Measurements from ENCODE around the gene DMAP1. TPM values are rescaled to one million over a fixed set of nuclear protein-coding genes. Genes with fewer than 3 reads are reported as not detected.

The DMAP1 gene
- total and polyA plus RNA-seq, 2 of the 8 experiments (the other 6 are each of a cell fraction or from before 2014, with no cell fraction given) = 36.4 to 42.4 TPM

- peak overlapping the region; percentile 98 to 99 for H3K4me2 ChIP-seq (ENCODE audit: insufficient read depth in 1 of 2, low read depth in 2 of 2, low read length in 2 of 2)
- H3K9ac ChIP-seq (replicated peaks in 1 of 4; ENCODE audit: extremely low read depth in 1 of 4, low read depth in 3 of 4, low read length in 3 of 4) = peak overlapping the region in 1 of 4 experiments; percentile 69; a peak in 1 of 7 replicates
- H4K91ac ChIP-seq (replicated peaks; ENCODE audit: insufficient read length, low read length) = no peak overlapping the region
- peak overlapping the region; percentile 82; the same call in 1 of the 2 replicates for H4K8ac ChIP-seq (ENCODE audit: extremely low read depth, insufficient read depth, low read length)
- 0 out of 2 replicates have a peak overlapping the region, but pooled peaks have one; percentile 33 for H2BK15ac ChIP-seq (ENCODE audit: low read length)
- no peak overlapping the region for H3K23ac ChIP-seq (ENCODE audit: insufficient read length)
- H3K79me2 ChIP-seq (ENCODE audit: control insufficient read depth in 1 of 2, insufficient read depth in 2 of 2, low read length in 2 of 2) = peaks cover 0 to 6% of the 10 kb centered on the region in 2 experiments; a peak in 1 of 4 replicates
- H2BK120ac ChIP-seq (replicated peaks; ENCODE audit: low read depth, low read length) = no peak overlapping the region
- peaks cover 8% of the 10 kb centered on the region for H3K23me2 ChIP-seq (ENCODE audit: low read depth, low read length)
- H3K4me1 ChIP-seq (replicated peaks in 1 of 4; ENCODE audit: control insufficient read depth in 3 of 4, insufficient read depth in 4 of 4, low read length in 3 of 4) = peaks cover 0 to 7% (median 2%) of the 10 kb centered on the region in 4 experiments; a peak in 3 of 7 replicates
- CTCF ChIA-PET (ENCODE audit: partially characterized antibody) = interaction anchor here (0.6 to 18.7 kb wide), 13 partner anchors 9 to 441 kb away, joined by 3 to 250 read pairs (median 4); no protein-coding TSS in a partner anchor
- WGBS, 2 experiments (ENCODE audit: extremely low coverage in 1 of 2, insufficient coverage in 1 of 2, insufficient read length in 1 of 2, insufficient replicate concordance in 2 of 2, low coverage in 1 of 2, low lambda C conversion rate in 2 of 2, missing lambda C conversion rate in 1 of 2) = 71% methylated on average over 9 of the region's 9 CpGs; no CpG with 5 or more reads in 1 of the 2 experiments
- H2BK12ac ChIP-seq (ENCODE audit: low read depth, low read length) = 0 out of 2 replicates have a peak overlapping the region, but pooled peaks have one; percentile 18
- peaks cover 0 to 10% (median 5%) of the 10 kb centered on the region in 4 experiments; a peak in 7 of 8 replicates for H3K36me3 ChIP-seq (ENCODE audit: control insufficient read depth in 2 of 4, insufficient read depth in 4 of 4, low read length in 3 of 4)
- no peak for DNase-seq (ENCODE audit: low read depth in 1 of 2, low spot score in 2 of 2)
- no peak overlapping the region for H4K5ac ChIP-seq (ENCODE audit: insufficient read length, low read depth, low read length)
- H2BK5ac ChIP-seq (ENCODE audit: low read depth, low read length) = no peak overlapping the region
- POLR2A ChIA-PET (ENCODE audit: partially characterized antibody) = interaction anchor here (0.6 to 2.4 kb wide), 10 partner anchors 11 to 509 kb away, joined by 3 to 10 read pairs (median 4); no protein-coding TSS in a partner anchor
- H3K4me3 ChIP-seq (ENCODE audit: extremely low read depth in 1 of 4, insufficient read depth in 2 of 4, low read depth in 3 of 4, low read length in 4 of 4) = peak overlapping the region; percentile 72 to 89 (median 82); a peak in 7 of 8 replicates
- H3K79me1 ChIP-seq (ENCODE audit: low read depth, low read length) = peaks cover 3% of the 10 kb centered on the region; the same call in 1 of the 2 replicates
- no peak overlapping the region for H3K56ac ChIP-seq (replicated peaks; ENCODE audit: insufficient read length, low read depth, low read length)
- H3K27me3 ChIP-seq (replicated peaks in 1 of 4; ENCODE audit: control insufficient read depth in 3 of 4, extremely low read depth in 1 of 4, insufficient read depth in 3 of 4, low read length in 3 of 4) = peaks cover 0 to 5% (median 2%) of the 10 kb centered on the region in 4 experiments; a peak in 2 of 7 replicates
- no peak for FAIRE-seq
- H3K14ac ChIP-seq (ENCODE audit: insufficient read length) = no peak overlapping the region
- no peak overlapping the region for H3K27ac ChIP-seq (ENCODE audit: low read depth, low read length)
- no peak overlapping the region for H3K18ac ChIP-seq (ENCODE audit: extremely low read depth, low read length)
- no peak overlapping the region for H2BK20ac ChIP-seq (ENCODE audit: low read length)
- H3K4ac ChIP-seq (replicated peaks; ENCODE audit: insufficient read length, low read depth, low read length) = no peak overlapping the region
- H3K9me3 ChIP-seq (ENCODE audit: insufficient read depth in 2 of 2, low read depth in 1 of 2, low read length in 1 of 2) = no peaks in the 10 kb centered on the region
- peaks cover 0 to 3% of the 10 kb centered on the region in 2 experiments for H4K20me1 ChIP-seq (replicated peaks in 1 of 2; ENCODE audit: control insufficient read depth in 1 of 2, insufficient read depth in 2 of 2, low read length in 2 of 2)
- no peak overlapping the region for H2AK5ac ChIP-seq (ENCODE audit: low read depth, low read length)
- H2AFZ ChIP-seq (ENCODE audit: low read length) = peak overlapping the region; percentile 45
- TF ChIP-seq ATF3 (IDR thresholded peaks at IDR 0.05; ENCODE audit: insufficient read depth, low read depth, low read length) = no peak
- TF ChIP-seq CBX8 (IDR thresholded peaks at IDR 0.05; ENCODE audit: borderline replicate concordance, low read depth, low read length) = no peak
Measured at GRCh38 chr1:44212355-44213221, 683 bp upstream of the DMAP1 start.

Data from H1 (cell line).